ENCODE data around the gene MAP2K3. TPM values are rescaled to one million over a fixed set of nuclear protein-coding genes. Genes with fewer than 3 reads are reported as not detected.
"Not testable (repeated sequence)": the region's sequence is repeated elsewhere in the genome, so short reads cannot be mapped to it uniquely, and the experiment has no call there.

MAP2K3 gene
- total and polyA plus RNA-seq, 2 experiments from 2014 or later: 42.6 to 119 TPM

GRCh38 chr17:21337981-21338625 lies 53.6 kb downstream of the MAP2K3 start:
- H3K9ac ChIP-seq; DNase-seq; H3K36me3 ChIP-seq (ENCODE audit: low read depth); H3K9me2 ChIP-seq (ENCODE audit: insufficient read depth); H3K4me3 ChIP-seq; H3F3A ChIP-seq (ENCODE audit: insufficient read depth); H3K9me3 ChIP-seq (ENCODE audit: low read depth); in situ Hi-C loops (cut with MboI); H3K27ac ChIP-seq; H2AFZ ChIP-seq; H3K27me3 ChIP-seq (replicated peaks; ENCODE audit: insufficient read depth); H4K20me1 ChIP-seq (ENCODE audit: insufficient read depth); H3K4me1 ChIP-seq (ENCODE audit: insufficient read depth); H3K4me2 ChIP-seq (ENCODE audit: unreplicated experiment); H3K79me2 ChIP-seq (ENCODE audit: insufficient read depth): not testable (repeated sequence)
- WGBS, 2 experiments (ENCODE audit: low coverage in 1 of 2, low lambda C conversion rate in 2 of 2, missing lambda C conversion rate in 2 of 2): 43 to 49% methylated on average over 8 of the region's 8 CpGs

- H3F3A ChIP-seq (ENCODE audit: insufficient read depth): no peaks in the 10 kb centered on the region
- no peaks in the 10 kb centered on the region for H3K4me1 ChIP-seq (ENCODE audit: insufficient read depth)
- no peaks in the 10 kb centered on the region for H3K9me3 ChIP-seq (ENCODE audit: low read depth)
- H3K36me3 ChIP-seq (ENCODE audit: low read depth): no peaks in the 10 kb centered on the region
- no peak overlapping the region for H3K27ac ChIP-seq
- H3K79me2 ChIP-seq (ENCODE audit: insufficient read depth): no peaks in the 10 kb centered on the region
- H3K9ac ChIP-seq: no peak overlapping the region
- H2AFZ ChIP-seq: no peak overlapping the region
- H3K9me2 ChIP-seq (ENCODE audit: insufficient read depth): no peaks in the 10 kb centered on the region
- H4K20me1 ChIP-seq (ENCODE audit: insufficient read depth): no peaks in the 10 kb centered on the region
- H3K4me2 ChIP-seq (ENCODE audit: unreplicated experiment): no peak overlapping the region
- H3K4me3 ChIP-seq: no peak overlapping the region
- DNase-seq: no peak
- TF ChIP-seq EZH2phosphoT487 (IDR thresholded peaks at IDR 0.05; ENCODE audit: insufficient read depth, low read depth): no peak
- WGBS, 2 experiments (ENCODE audit: low coverage in 1 of 2, low lambda C conversion rate in 2 of 2, missing lambda C conversion rate in 2 of 2): 18 to 19% methylated on average over 7 of the region's 7 CpGs
- H3K27me3 ChIP-seq (replicated peaks; ENCODE audit: insufficient read depth): no peaks in the 10 kb centered on the region
- in situ Hi-C loops (cut with MboI): no loop called here
Measured at GRCh38 chr17:21339011-21339410, 54.5 kb downstream of the MAP2K3 start.

GRCh38 chr17:21339571-21339970 lies 55.1 kb downstream of the MAP2K3 start:
- H3K4me2 ChIP-seq (ENCODE audit: unreplicated experiment); H3K79me2 ChIP-seq (ENCODE audit: insufficient read depth); H2AFZ ChIP-seq; H4K20me1 ChIP-seq (ENCODE audit: insufficient read depth); H3K36me3 ChIP-seq (ENCODE audit: low read depth); H3F3A ChIP-seq (ENCODE audit: insufficient read depth); H3K4me1 ChIP-seq (ENCODE audit: insufficient read depth); H3K9me3 ChIP-seq (ENCODE audit: low read depth); in situ Hi-C loops (cut with MboI); H3K27ac ChIP-seq; H3K9me2 ChIP-seq (ENCODE audit: insufficient read depth); H3K27me3 ChIP-seq (replicated peaks; ENCODE audit: insufficient read depth); H3K9ac ChIP-seq; H3K4me3 ChIP-seq; DNase-seq: not testable (repeated sequence)
- 73 to 78% methylated on average over 11 of the region's 11 CpGs for WGBS, 2 experiments (ENCODE audit: low coverage in 1 of 2, low lambda C conversion rate in 2 of 2, missing lambda C conversion rate in 2 of 2)

GRCh38 chr17:21340407-21340806 lies 55.9 kb downstream of the MAP2K3 start:
- H3K4me3 ChIP-seq; H3K27me3 ChIP-seq (replicated peaks; ENCODE audit: insufficient read depth); H3K79me2 ChIP-seq (ENCODE audit: insufficient read depth); H3K4me1 ChIP-seq (ENCODE audit: insufficient read depth); in situ Hi-C loops (cut with MboI); H2AFZ ChIP-seq; H3F3A ChIP-seq (ENCODE audit: insufficient read depth); H3K9ac ChIP-seq; H3K27ac ChIP-seq; H3K36me3 ChIP-seq (ENCODE audit: low read depth); DNase-seq; H4K20me1 ChIP-seq (ENCODE audit: insufficient read depth); H3K9me3 ChIP-seq (ENCODE audit: low read depth); H3K9me2 ChIP-seq (ENCODE audit: insufficient read depth); H3K4me2 ChIP-seq (ENCODE audit: unreplicated experiment): not testable (repeated sequence)
- WGBS, 2 experiments (ENCODE audit: low coverage in 1 of 2, low lambda C conversion rate in 2 of 2, missing lambda C conversion rate in 2 of 2): 53 to 61% methylated on average over 6 of the region's 6 CpGs

- H3K27ac ChIP-seq; H4K20me1 ChIP-seq (ENCODE audit: insufficient read depth); H3K9ac ChIP-seq; H3K9me2 ChIP-seq (ENCODE audit: insufficient read depth); H3K4me3 ChIP-seq; H3K9me3 ChIP-seq (ENCODE audit: low read depth); H2AFZ ChIP-seq; H3F3A ChIP-seq (ENCODE audit: insufficient read depth); H3K79me2 ChIP-seq (ENCODE audit: insufficient read depth); H3K4me2 ChIP-seq (ENCODE audit: unreplicated experiment); in situ Hi-C loops (cut with MboI); H3K27me3 ChIP-seq (replicated peaks; ENCODE audit: insufficient read depth); DNase-seq; H3K4me1 ChIP-seq (ENCODE audit: insufficient read depth); H3K36me3 ChIP-seq (ENCODE audit: low read depth): not testable (repeated sequence)
- WGBS, 2 experiments (ENCODE audit: low coverage in 1 of 2, low lambda C conversion rate in 2 of 2, missing lambda C conversion rate in 2 of 2): 82 to 83% methylated on average over 4 of the region's 4 CpGs
Measured at GRCh38 chr17:21341279-21341678, 56.8 kb downstream of the MAP2K3 start.

GRCh38 chr17:21341925-21342540 lies 57.5 kb downstream of the MAP2K3 start:
- H3K9me3 ChIP-seq (ENCODE audit: low read depth); H3K79me2 ChIP-seq (ENCODE audit: insufficient read depth); H3K36me3 ChIP-seq (ENCODE audit: low read depth); H3K9ac ChIP-seq; H2AFZ ChIP-seq; H3K27me3 ChIP-seq (replicated peaks; ENCODE audit: insufficient read depth); DNase-seq; H4K20me1 ChIP-seq (ENCODE audit: insufficient read depth); H3F3A ChIP-seq (ENCODE audit: insufficient read depth); H3K4me2 ChIP-seq (ENCODE audit: unreplicated experiment); in situ Hi-C loops (cut with MboI); H3K9me2 ChIP-seq (ENCODE audit: insufficient read depth); H3K4me3 ChIP-seq; H3K27ac ChIP-seq; H3K4me1 ChIP-seq (ENCODE audit: insufficient read depth): not testable (repeated sequence)
- 59 to 62% methylated on average over 8 of the region's 8 CpGs for WGBS, 2 experiments (ENCODE audit: low coverage in 1 of 2, low lambda C conversion rate in 2 of 2, missing lambda C conversion rate in 2 of 2)

GRCh38 chr17:21343061-21343949 lies 58.8 kb downstream of the MAP2K3 start:
- not testable (repeated sequence) for H2AFZ ChIP-seq; H3K4me2 ChIP-seq (ENCODE audit: unreplicated experiment)
- WGBS, 2 experiments (ENCODE audit: low coverage in 1 of 2, low lambda C conversion rate in 2 of 2, missing lambda C conversion rate in 2 of 2): 48% methylated on average over 11 of the region's 11 CpGs

More at GRCh38 chr17:21343061-21343949, 58.8 kb downstream of the MAP2K3 start:
- H3K27ac ChIP-seq; H3K4me1 ChIP-seq (ENCODE audit: insufficient read depth); H3K79me2 ChIP-seq (ENCODE audit: insufficient read depth); H4K20me1 ChIP-seq (ENCODE audit: insufficient read depth); H3K27me3 ChIP-seq (replicated peaks; ENCODE audit: insufficient read depth); H3K9me2 ChIP-seq (ENCODE audit: insufficient read depth); H3K36me3 ChIP-seq (ENCODE audit: low read depth); in situ Hi-C loops (cut with MboI); DNase-seq; H3K9ac ChIP-seq; H3K4me3 ChIP-seq; H3F3A ChIP-seq (ENCODE audit: insufficient read depth); H3K9me3 ChIP-seq (ENCODE audit: low read depth): not testable (repeated sequence)

Measured in GM23248 (cell line).